Fibroblast of pulmonary artery (primary cell): Measurements from ENCODE around the gene ARIH1.
A peak's percentile ranks its signal among the peaks of the same experiment; 100 is the strongest.

Experiments
- DNase-seq: peaks from one replicate; pipeline ENCODE4 v3.0.0-alpha.2; 2010; ENCODE audit warnings: low read depth
- H3K4me3 ChIP-seq: replicated peaks from 2 replicates; pipeline ENCODE4 v1.5.1; 2011; ENCODE audit warnings: low read depth, mild to moderate bottlenecking, control low read depth, low read length, moderate library complexity
- TF ChIP-seq, protein P1 (sequence below): IDR thresholded peaks from 2 replicates; pipeline ENCODE4 v1.5.1; 2011; ENCODE audit warnings: mild to moderate bottlenecking, control low read depth, low read length, inconsistent platforms; ENCODE audit errors: missing control alignments

ARIH1 gene

DNA sequence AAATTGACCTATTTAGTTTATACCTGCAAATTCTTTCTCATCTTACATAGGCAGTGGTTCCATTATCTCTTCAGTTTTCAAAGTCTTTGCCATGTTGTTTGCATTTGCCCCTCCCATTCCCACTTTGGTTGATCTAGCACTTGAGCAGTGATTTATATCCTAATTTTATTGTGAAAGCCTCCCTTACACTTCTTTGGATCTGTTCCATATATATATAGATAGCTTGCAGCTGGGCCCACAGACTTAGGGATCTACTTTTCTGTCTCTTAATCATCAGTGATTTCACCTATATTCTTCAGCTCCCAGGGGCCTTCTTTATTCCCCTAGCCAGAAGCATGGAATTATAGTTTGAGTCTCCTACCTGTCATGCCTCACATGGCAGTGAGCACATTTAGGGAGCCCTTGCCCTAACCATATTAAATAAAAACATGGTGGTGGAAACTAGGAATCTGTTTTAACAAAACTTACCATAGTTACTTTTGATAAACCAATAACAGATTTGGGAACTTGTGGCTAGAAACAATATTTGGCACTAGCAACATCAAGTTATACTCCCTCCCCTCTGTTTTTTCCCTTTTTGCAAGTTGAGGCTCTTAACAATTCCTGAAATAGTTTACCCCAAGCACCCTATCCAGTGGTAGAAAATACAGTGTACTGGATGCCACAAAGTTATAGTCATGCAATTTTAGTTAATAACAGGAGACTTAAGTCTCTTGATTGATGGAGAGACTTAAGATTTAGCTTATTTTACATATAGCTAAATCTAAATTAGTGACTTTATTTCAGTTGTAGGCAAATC is 41.7 kb downstream of the ARIH1 start:
- DNase-seq: peak; percentile 34
- no peak overlapping the region for H3K4me3 ChIP-seq
- TF ChIP-seq, protein P1, sequence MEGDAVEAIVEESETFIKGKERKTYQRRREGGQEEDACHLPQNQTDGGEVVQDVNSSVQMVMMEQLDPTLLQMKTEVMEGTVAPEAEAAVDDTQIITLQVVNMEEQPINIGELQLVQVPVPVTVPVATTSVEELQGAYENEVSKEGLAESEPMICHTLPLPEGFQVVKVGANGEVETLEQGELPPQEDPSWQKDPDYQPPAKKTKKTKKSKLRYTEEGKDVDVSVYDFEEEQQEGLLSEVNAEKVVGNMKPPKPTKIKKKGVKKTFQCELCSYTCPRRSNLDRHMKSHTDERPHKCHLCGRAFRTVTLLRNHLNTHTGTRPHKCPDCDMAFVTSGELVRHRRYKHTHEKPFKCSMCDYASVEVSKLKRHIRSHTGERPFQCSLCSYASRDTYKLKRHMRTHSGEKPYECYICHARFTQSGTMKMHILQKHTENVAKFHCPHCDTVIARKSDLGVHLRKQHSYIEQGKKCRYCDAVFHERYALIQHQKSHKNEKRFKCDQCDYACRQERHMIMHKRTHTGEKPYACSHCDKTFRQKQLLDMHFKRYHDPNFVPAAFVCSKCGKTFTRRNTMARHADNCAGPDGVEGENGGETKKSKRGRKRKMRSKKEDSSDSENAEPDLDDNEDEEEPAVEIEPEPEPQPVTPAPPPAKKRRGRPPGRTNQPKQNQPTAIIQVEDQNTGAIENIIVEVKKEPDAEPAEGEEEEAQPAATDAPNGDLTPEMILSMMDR: no peak

GRCh38 chr15:72516777-72517176 is 42.6 kb downstream of the ARIH1 start:
- TF ChIP-seq, protein P1: no peak
- DNase-seq: no peak
- H3K4me3 ChIP-seq: no peak overlapping the region

DNA sequence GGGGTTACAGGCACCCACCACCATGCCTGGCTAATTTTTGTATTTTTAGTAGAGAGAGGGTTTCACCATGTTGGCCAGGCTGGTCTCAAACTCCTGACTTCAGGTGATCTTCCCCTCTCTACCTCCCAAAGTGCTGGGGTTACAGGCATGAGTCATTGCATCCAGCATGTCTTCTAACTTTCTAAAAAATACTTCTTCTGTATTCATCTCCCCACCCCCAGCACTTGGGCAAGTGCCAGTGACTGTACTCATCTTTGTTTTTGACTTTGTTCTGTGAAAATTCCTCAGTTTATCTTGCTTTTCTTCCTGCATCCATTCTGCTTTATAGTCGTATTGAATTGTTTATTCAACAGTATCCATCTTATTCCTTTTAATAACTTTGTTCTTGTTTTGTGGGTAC is 47.6 kb downstream of the ARIH1 start:
- H3K4me3 ChIP-seq: no peak overlapping the region
- peak; percentile 71 for DNase-seq
- TF ChIP-seq, protein P1: no peak

DNA sequence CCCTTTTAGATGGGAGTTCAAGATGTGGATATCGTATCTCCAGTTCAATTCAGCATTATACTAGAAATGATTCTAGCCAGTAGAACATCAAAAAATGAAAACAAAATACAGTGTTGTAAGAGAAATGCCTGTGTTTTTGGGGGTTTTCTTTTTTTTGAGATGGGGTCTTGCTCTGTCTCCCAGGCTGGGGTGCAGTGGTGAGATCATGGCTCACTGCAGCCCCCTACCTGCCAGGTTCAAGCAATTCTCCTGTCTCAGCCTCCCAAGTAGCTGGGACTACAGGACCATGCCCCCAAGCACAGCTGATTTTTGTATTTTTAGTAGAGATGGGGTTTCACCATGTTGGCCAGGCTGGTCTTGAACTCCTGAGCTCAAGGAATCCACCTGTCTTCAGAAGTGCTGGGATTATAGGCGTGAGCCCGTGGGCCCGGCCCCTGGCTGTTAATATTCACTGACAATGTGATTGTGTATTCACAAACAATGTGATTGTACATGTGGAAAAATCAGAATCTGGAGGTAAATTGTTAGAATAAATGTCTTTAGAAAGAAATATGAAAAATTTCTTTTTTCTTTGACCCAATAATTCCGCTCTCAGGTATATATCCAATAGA is 59.0 kb downstream of the ARIH1 start:
- no peak for DNase-seq
- H3K4me3 ChIP-seq: no peak overlapping the region
- TF ChIP-seq, protein P1: peak; percentile 41

- TF ChIP-seq, protein P1: no peak
- DNase-seq: no peak
- no peak overlapping the region for H3K4me3 ChIP-seq
These were observed 60.4 kb downstream of the ARIH1 start for GRCh38 chr15:72534523-72534922.

DNA sequence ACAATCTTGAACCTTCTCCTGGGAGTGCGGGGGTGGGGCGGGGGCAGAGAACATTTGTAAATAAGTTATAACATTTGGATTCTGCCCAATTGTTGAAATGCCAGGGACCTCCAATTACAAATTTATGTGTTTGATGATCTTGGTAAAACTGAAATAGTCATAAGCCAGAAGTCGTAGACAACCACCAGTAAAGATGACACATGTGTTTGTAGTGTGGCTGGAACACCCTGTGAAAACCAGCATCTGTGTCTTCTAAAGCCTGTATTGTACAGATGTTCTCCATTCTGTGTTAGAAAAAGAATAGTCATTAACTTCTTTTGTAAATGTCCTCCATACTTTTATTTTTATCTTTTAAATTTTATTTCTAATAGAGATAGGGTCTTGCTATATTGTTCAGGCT is 61.8 kb downstream of the ARIH1 start:
- TF ChIP-seq, protein P1: no peak
- no peak for DNase-seq
- no peak overlapping the region for H3K4me3 ChIP-seq
